PC-9 (cell line): ENCODE results near the gene HIVEP2. TPM values are rescaled to one million over a fixed set of nuclear protein-coding genes. Genes with fewer than 3 reads are reported as not detected.

Source experiments
- BruUV-seq: library from RNA; stranded (reverse); fragments of 400-500 nt; replicated peaks from 2 replicates; lab custom pipeline; 2021; lab: Mats Ljungman, UMichigan
- CTCF ChIA-PET: fragments of 300-600 bp; sonication (Branson Sonifier 250); formaldehyde crosslinking; loops from one replicate; lab custom pipeline; 2022; ENCODE audit warnings: antibody characterized with exemption; lab: Charles Lee
- POLR2A ChIA-PET: fragments of 300-600 bp; sonication (Branson Sonifier 250); formaldehyde crosslinking; loops from one replicate; lab custom pipeline; 2022; ENCODE audit warnings: antibody characterized with exemption; ENCODE audit not compliant: unreplicated experiment; lab: Charles Lee
- DNase-seq, 2 experiments: peaks; one replicate each; pipeline versions ENCODE4 v3.0.0 to v3.0.0-alpha.2; 2015 to 2022; ENCODE audit warnings: mixed read lengths in 1 of 2
- H2AFZ ChIP-seq: fragments of 200-600 bp; sonication (generic); 2 replicates; pipeline ENCODE4 v1.8.1; 2017; ENCODE audit warnings: antibody characterized with exemption
- H3F3A ChIP-seq: fragments of 200-600 bp; sonication (generic); 2 replicates; pipeline ENCODE4 v1.8.1; 2017; ENCODE audit warnings: antibody characterized with exemption, mild to moderate bottlenecking, low read depth; ENCODE audit not compliant: insufficient read depth
- H3K27ac ChIP-seq: fragments of 200-600 bp; sonication (generic); 2 replicates; pipeline ENCODE4 v1.6.1; 2016; ENCODE audit warnings: mixed run types
- H3K27me3 ChIP-seq: fragments of 200-600 bp; sonication (generic); 2 replicates; pipeline ENCODE4 v1.6.1; 2016; ENCODE audit warnings: low read depth, mixed run types; ENCODE audit not compliant: insufficient read depth
- H3K36me3 ChIP-seq: fragments of 200-600 bp; sonication (generic); 2 replicates; pipeline ENCODE4 v1.6.1; 2016; ENCODE audit warnings: low read depth, mixed run types
- H3K4me1 ChIP-seq: fragments of 200-600 bp; sonication (generic); replicated peaks from 2 replicates; pipeline ENCODE4 v1.6.1; 2016; ENCODE audit warnings: mixed run types; ENCODE audit not compliant: insufficient read depth
- H3K4me2 ChIP-seq: fragments of 200-600 bp; sonication (generic); 2 replicates; pipeline ENCODE4 v1.6.1; 2017; ENCODE audit warnings: mixed run types
- H3K4me3 ChIP-seq: fragments of 200-600 bp; sonication (generic); 2 replicates; pipeline ENCODE4 v1.6.1; 2016; ENCODE audit warnings: mixed run types
- H3K79me2 ChIP-seq: fragments of 200-600 bp; sonication (generic); 2 replicates; pipeline ENCODE4 v1.6.1; 2017; ENCODE audit warnings: low read depth, mixed run types
- H3K9me2 ChIP-seq: fragments of 200-600 bp; sonication (generic); 2 replicates; pipeline ENCODE4 v1.8.1; 2017; ENCODE audit warnings: mild to moderate bottlenecking; ENCODE audit not compliant: insufficient read depth
- H3K9me3 ChIP-seq: fragments of 200-600 bp; sonication (generic); 2 replicates; pipeline ENCODE4 v1.8.1; 2016; ENCODE audit warnings: low read depth; ENCODE audit not compliant: insufficient read depth
- H4K20me1 ChIP-seq: fragments of 200-600 bp; sonication (generic); 2 replicates; pipeline ENCODE4 v1.8.1; 2017; ENCODE audit not compliant: insufficient read depth
- CTCF ChIP-seq: fragments of 200-600 bp; sonication (generic); conservative IDR thresholded peaks from 2 replicates; pipeline ENCODE4 v1.6.1; 2017; ENCODE audit warnings: mixed run types, antibody characterized with exemption, mild to moderate bottlenecking, moderate library complexity
- EZH2 ChIP-seq: fragments of 200-600 bp; sonication (generic); IDR thresholded peaks from 2 replicates; pipeline ENCODE4 v1.8.0; 2017; ENCODE audit warnings: antibody characterized with exemption, low read depth
- intact Hi-C: fragments of 100-400 bp; cut with micrococcal nuclease; formaldehyde crosslinking; loops from one replicate; pipeline ENCODE4 v1.10.0; 2022; ENCODE audit not compliant: unreplicated experiment
- total RNA-seq: library from RNA; stranded (reverse); gene quantifications from 2 replicates; pipeline ENCODE4 v1.2.3, GENCODE V29; 2021

HIVEP2 gene
- total RNA-seq, 1 experiment from 2014 or later, result 10.3 TPM

DNA sequence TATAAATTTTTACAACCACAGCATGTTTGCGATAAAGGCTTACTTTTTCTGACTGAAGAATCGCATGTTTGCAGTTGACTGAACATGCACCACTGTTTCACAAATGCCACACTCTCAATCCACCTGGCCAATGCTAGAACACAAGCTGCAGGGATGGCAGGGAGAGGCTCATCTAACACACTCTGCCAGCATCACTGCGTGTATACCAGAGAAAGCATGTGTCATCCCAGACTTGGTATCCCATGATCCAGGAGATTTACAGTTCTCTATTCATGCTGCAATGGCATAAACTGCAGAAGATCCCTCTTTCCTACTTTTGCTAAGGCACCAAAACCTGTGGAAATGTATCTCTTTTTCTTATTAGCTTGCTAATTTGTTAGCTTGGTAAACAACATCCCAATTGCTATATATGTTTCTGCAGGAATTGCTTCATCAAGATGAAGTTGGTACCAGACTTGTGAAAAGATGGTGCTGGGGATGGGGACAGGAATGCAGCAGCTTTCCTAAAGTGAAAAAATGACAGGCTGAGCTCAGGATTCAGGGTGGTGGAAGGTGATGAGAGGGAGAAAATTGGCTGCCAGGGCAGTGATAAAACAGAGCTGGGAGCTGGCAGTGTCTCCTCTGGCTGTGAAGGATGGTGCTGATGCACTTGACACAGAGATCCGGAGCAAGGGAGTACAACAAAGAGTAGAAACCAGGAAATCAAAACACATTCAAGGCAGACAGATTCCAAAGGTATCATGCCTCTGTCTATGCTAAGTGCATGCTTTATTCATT is 186.9 kb downstream of the HIVEP2 start:
- intact Hi-C loops, result loop anchor here (2.0 to 10.0 kb wide), 4 partner anchors 65 to 667 kb away; partner anchors contain the start of gene AIG1
- no peaks in the 10 kb centered on the region for H4K20me1 ChIP-seq
- no peak for DNase-seq
- no peak overlapping the region for H3K27ac ChIP-seq
- H3K9me2 ChIP-seq, result no peaks in the 10 kb centered on the region
- H3K79me2 ChIP-seq, result no peaks in the 10 kb centered on the region
- H3K4me1 ChIP-seq, result peaks cover 27% of the 10 kb centered on the region
- no peak overlapping the region for H3K4me2 ChIP-seq
- CTCF ChIA-PET, result no interaction called here
- POLR2A ChIA-PET, result no interaction called here
- peaks cover 7% of the 10 kb centered on the region for H3F3A ChIP-seq
- H3K9me3 ChIP-seq, result no peaks in the 10 kb centered on the region
- TF ChIP-seq EZH2 (no peak), CTCF (no peak)
- H3K4me3 ChIP-seq, result no peak overlapping the region
- no peaks in the 10 kb centered on the region for H3K27me3 ChIP-seq
- no TSS peak for BruUV-seq
- no peak overlapping the region for H2AFZ ChIP-seq
- peaks cover 19% of the 10 kb centered on the region for H3K36me3 ChIP-seq

- Histone ChIP-seq H4K20me1 (no peaks in the 10 kb centered on the region), H3K4me1 (peaks cover 22% of the 10 kb centered on the region), H3K9me2 (no peaks in the 10 kb centered on the region), H3K27ac (peak overlapping the region; percentile 54), H3K4me2 (peak overlapping the region; percentile 54), H3K79me2 (no peaks in the 10 kb centered on the region), H2AFZ (no peak overlapping the region), H3K4me3 (no peak overlapping the region), H3K36me3 (peaks cover 19% of the 10 kb centered on the region), H3K27me3 (no peaks in the 10 kb centered on the region), H3K9me3 (no peaks in the 10 kb centered on the region), H3F3A (peaks cover 7% of the 10 kb centered on the region)
- ChIA-PET POLR2A (interaction anchor here (0.6 to 0.9 kb wide), 3 partner anchors 59 to 307 kb away, joined by 4 to 10 read pairs (median 7); no protein-coding TSS in a partner anchor), CTCF (interaction anchor here (0.7 kb wide), 1 partner anchor 119 kb away, joined by 3 read pairs; no protein-coding TSS in a partner anchor)
- no TSS peak for BruUV-seq
- intact Hi-C loops, result loop anchor here (1.0 to 10.0 kb wide), 10 partner anchors 21 to 669 kb away; partner anchors contain the start of gene AIG1
- peak; percentile 86 to 97 for DNase-seq
- TF ChIP-seq EZH2 (no peak), CTCF (0 out of 2 replicates have a peak, but pooled peaks have one; percentile 22)
Measured at GRCh38 chr6:142756215-142756630, 188.8 kb downstream of the HIVEP2 start.

- H3K4me2 ChIP-seq, result no peak overlapping the region
- no peak overlapping the region for H2AFZ ChIP-seq
- no peaks in the 10 kb centered on the region for H3K9me3 ChIP-seq
- POLR2A ChIA-PET, result no interaction called here
- peaks cover 5% of the 10 kb centered on the region; the same call in 1 of the 2 replicates for H3K36me3 ChIP-seq
- no peak for DNase-seq
- no TSS peak for BruUV-seq
- intact Hi-C loops, result loop anchor here (10.0 kb wide), 1 partner anchor 672 kb away; no protein-coding TSS in a partner anchor
- CTCF ChIA-PET, result no interaction called here
- H3F3A ChIP-seq, result peaks cover 7% of the 10 kb centered on the region
- H3K4me1 ChIP-seq, result peaks cover 22% of the 10 kb centered on the region
- H3K4me3 ChIP-seq, result no peak overlapping the region
- TF ChIP-seq CTCF (no peak), EZH2 (no peak)
- no peaks in the 10 kb centered on the region for H3K27me3 ChIP-seq
- no peaks in the 10 kb centered on the region for H3K9me2 ChIP-seq
- no peaks in the 10 kb centered on the region for H4K20me1 ChIP-seq
- no peak overlapping the region for H3K27ac ChIP-seq
- H3K79me2 ChIP-seq, result no peaks in the 10 kb centered on the region
Measured at GRCh38 chr6:142753196-142753595, 191.8 kb downstream of the HIVEP2 start.
